ENCODE measurements around the gene SULT1A1. TPM values are rescaled to one million over a fixed set of nuclear protein-coding genes. Genes with fewer than 3 reads are reported as not detected.

The SULT1A1 gene
- total and polyA plus RNA-seq, 2 of the 13 experiments (the other 11 are each of a cell fraction or from before 2014, with no cell fraction given): 114 to 147 TPM

DNA sequence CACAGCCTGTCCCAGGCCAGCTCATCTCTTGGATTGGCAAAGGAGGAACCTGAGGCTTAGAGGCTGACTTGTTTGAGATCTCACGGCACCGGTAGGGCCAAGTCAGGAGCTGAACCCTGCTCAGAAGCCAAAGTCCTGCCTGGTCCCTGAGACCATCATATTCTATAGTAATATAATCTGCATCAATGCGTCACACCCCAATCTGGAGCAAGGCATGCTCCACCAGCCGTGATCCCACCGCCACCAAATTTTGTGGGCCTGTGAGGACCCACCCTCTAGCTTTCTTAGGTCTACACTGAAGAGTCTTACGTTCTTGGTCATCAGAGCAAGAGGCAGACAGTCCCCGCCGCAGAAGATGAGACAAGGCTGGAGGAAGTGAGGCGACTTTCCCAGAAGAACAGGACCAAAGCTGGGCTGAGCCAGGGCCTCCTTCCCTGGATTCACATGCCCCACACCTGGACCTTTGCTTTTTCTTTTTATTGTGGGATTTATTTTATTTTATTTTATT, 2.7 kb downstream of the SULT1A1 start:
- POLR2A ChIA-PET: interaction anchor here (2.0 kb wide), 1 partner anchor 10 kb away, joined by 9 read pairs; the partner anchor contains the start of gene SULT1A2
- H3K9ac ChIP-seq (ENCODE audit: insufficient read depth, low read depth, low read length): no peak overlapping the region
- CTCF ChIA-PET (ENCODE audit: low intra/inter-chr PET ratio, low total read pairs): no interaction called here

More for the DNA sequence above, 2.7 kb downstream of the SULT1A1 start:
- WGBS (ENCODE audit: low lambda C conversion rate): 98% methylated on average over 9 of the region's 9 CpGs
- BruUV-seq (replicated peaks): no TSS peak
- Histone ChIP-seq H3K4me3 (replicated peaks in 1 of 3; ENCODE audit: insufficient read depth in 1 of 3, low read depth in 2 of 3, low read length in 3 of 3) (no peak overlapping the region), H3K27ac (ENCODE audit: extremely low read length, insufficient read depth, low read length) (no peak overlapping the region), H3K79me2 (ENCODE audit: insufficient read depth, low read length) (peaks cover 12% of the 10 kb centered on the region), H3K4me2 (ENCODE audit: low read depth, low read length) (no peak overlapping the region), H4K20me1 (ENCODE audit: insufficient read depth, low read length) (no peaks in the 10 kb centered on the region), H3K36me3 (replicated peaks in 1 of 2; ENCODE audit: control insufficient read depth in 1 of 2, insufficient read depth in 2 of 2, low read length in 2 of 2) (peaks cover 0 to 17% of the 10 kb centered on the region in 2 experiments; a peak in 4 of 5 replicates), H3K27me3 (ENCODE audit: control insufficient read depth in 1 of 2, insufficient read depth in 2 of 2, low read length in 2 of 2) (no peaks in the 10 kb centered on the region), H2AFZ (ENCODE audit: low read length) (no peak overlapping the region), H3K9me3 (ENCODE audit: low read length) (no peaks in the 10 kb centered on the region), H3K4me1 (ENCODE audit: insufficient read depth, low read length) (peaks cover 44% of the 10 kb centered on the region)
- ATAC-seq (no peak), FAIRE-seq (no peak), DNase-seq (ENCODE audit: low spot score) (no peak)
- intact Hi-C loops (cut with micrococcal nuclease; ENCODE audit: unreplicated experiment): no loop called here
- in situ Hi-C loops (cut with HindIII; ENCODE audit: extremely low pct_ligation_motif_present, low pct_unique_long_range_greater_than_20kb): no loop called here
- TF ChIP-seq ZNF891 (CRISPR knock-in tag; IDR thresholded peaks at IDR 0.05) (0 out of 2 replicates have a peak, but pooled peaks have one; percentile 27), SIX1 (CRISPR knock-in tag; IDR thresholded peaks at IDR 0.05; ENCODE audit: borderline replicate concordance) (no peak), ZNF841 (CRISPR knock-in tag; IDR thresholded peaks at IDR 0.05; ENCODE audit: borderline replicate concordance) (no peak), CSRNP2 (CRISPR knock-in tag; conservative IDR thresholded peaks at IDR 0.05; ENCODE audit: low read depth) (no peak), IKZF4 (CRISPR knock-in tag; IDR thresholded peaks at IDR 0.05; ENCODE audit: borderline replicate concordance, low read depth, not compliant biosample characterization) (no peak), POLR2A (IDR thresholded peaks at IDR 0.05; ENCODE audit: insufficient read depth in 1 of 2, low read depth in 2 of 2, low read length in 2 of 2) (0 out of 4 replicates have a peak, but pooled peaks of 1 of the 2 experiments have one; percentile 19), GABPA (IDR thresholded peaks at IDR 0.05; ENCODE audit: low read depth, low read length) (0 out of 2 replicates have a peak, but pooled peaks have one; percentile 6), GABPA (CRISPR knock-in tag; IDR thresholded peaks at IDR 0.05; ENCODE audit: low read depth) (no peak)
- TF ChIP-seq, protein P1, sequence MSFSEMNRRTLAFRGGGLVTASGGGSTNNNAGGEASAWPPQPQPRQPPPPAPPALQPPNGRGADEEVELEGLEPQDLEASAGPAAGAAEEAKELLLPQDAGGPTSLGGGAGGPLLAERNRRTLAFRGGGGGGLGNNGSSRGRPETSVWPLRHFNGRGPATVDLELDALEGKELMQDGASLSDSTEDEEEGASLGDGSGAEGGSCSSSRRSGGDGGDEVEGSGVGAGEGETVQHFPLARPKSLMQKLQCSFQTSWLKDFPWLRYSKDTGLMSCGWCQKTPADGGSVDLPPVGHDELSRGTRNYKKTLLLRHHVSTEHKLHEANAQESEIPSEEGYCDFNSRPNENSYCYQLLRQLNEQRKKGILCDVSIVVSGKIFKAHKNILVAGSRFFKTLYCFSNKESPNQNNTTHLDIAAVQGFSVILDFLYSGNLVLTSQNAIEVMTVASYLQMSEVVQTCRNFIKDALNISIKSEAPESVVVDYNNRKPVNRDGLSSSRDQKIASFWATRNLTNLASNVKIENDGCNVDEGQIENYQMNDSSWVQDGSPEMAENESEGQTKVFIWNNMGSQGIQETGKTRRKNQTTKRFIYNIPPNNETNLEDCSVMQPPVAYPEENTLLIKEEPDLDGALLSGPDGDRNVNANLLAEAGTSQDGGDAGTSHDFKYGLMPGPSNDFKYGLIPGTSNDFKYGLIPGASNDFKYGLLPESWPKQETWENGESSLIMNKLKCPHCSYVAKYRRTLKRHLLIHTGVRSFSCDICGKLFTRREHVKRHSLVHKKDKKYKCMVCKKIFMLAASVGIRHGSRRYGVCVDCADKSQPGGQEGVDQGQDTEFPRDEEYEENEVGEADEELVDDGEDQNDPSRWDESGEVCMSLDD (CRISPR knock-in tag; IDR thresholded peaks at IDR 0.05; ENCODE audit: borderline replicate concordance): no peak
